Measurements from ENCODE around the gene ATXN8OS. TPM values are rescaled to one million over a fixed set of nuclear protein-coding genes. Genes with fewer than 3 reads are reported as not detected.
"Not testable (repeated sequence)": the region's sequence is repeated elsewhere in the genome, so short reads cannot be mapped to it uniquely, and the experiment has no call there.

Gene ATXN8OS
- total and polyA plus RNA-seq, 7 experiments from 2014 or later: not detected

DNA sequence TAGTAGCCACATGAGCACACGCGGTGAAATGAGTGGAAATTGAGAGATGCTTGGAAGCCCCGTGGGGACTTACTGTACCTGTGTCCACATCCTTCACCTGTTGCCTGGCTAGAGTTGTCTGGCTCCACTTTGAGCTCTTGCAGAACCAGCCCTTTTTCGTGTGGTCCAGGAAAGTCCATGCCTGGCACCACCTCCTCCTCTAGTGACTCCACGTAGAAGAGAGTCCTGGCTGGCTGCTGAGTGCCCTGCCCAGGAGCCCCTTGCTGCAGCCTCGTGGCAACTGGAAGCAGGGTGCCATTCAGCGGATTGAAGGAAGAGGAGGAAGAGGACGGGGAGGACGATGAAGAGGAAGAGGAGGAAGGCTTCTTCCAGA, 515 bp upstream of the ATXN8OS start:
- H3K27ac Mint-ChIP-seq: no peak overlapping the region
- intact Hi-C loops (cut with micrococcal nuclease): no loop called here
- no peaks in the 10 kb centered on the region for H3K36me3 ChIP-seq (ENCODE audit: control insufficient read depth in 2 of 3, insufficient read depth in 3 of 3, low read length in 3 of 3)
- H3K9me3 ChIP-seq (ENCODE audit: control insufficient read depth in 2 of 3, low read length in 3 of 3): no peaks in the 10 kb centered on the region
- CTCF ChIA-PET: no interaction called here
- H3K4me3 ChIP-seq (ENCODE audit: low read length): no peak overlapping the region
- ATAC-seq (no peak), DNase-seq (no peak)
- H3K4me1 Mint-ChIP-seq: no peaks in the 10 kb centered on the region
- peaks cover 0 to 20% (median 7%) of the 10 kb centered on the region in 11 donors for H3K9me3 Mint-ChIP-seq
- peaks cover 0 to 5% (median 0%) of the 10 kb centered on the region in 5 donors for H3K27me3 Mint-ChIP-seq
- no peaks in the 10 kb centered on the region for H3K27me3 ChIP-seq (ENCODE audit: control insufficient read depth in 2 of 2, insufficient read depth in 2 of 2, low read length in 2 of 2)
- H3K27ac ChIP-seq (ENCODE audit: low read depth, low read length): no peak overlapping the region
- H3K4me3 Mint-ChIP-seq: no peak overlapping the region
- no peaks in the 10 kb centered on the region for H3K36me3 Mint-ChIP-seq
- POLR2A ChIA-PET: no interaction called here
- H3K4me1 ChIP-seq (ENCODE audit: control insufficient read depth in 2 of 2, insufficient read depth in 2 of 2, low read length in 2 of 2): no peaks in the 10 kb centered on the region

DNA sequence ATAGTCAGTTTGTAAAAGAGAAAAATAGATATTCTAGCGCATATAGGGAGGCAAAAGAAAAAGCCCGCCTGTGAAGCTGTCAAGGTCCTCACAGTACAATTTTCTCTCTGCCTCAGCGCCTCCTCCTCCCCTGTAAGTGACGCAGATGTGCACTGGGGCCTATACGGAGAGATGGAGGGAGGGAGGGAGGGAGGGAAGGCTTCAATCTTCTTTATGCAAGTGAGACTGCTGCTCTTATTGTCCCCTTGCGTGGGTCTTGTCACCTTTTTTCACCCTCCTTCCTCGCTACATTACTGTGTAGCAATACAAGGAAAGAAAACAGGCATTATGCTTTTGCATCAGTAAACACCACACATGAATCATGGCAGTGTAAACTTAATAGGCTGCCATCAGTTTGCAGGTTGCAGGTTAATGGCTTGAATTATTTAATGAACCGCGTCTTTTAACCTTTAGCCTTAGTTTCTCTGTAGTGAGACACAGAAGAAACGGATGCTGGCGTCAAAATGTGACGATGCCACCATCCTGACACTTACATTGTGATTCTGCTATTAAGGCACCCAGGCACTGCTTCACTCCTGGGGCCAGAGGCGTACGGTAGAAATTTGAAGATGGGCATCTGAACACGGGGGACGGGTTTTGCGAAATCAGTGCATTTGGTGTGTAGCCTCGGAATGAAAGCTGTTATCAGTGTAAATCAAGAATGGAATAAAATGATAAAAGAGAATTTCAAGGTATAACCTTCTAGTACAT, 905 bp downstream of the ATXN8OS start, which contains the start of gene KLHL1:
KLHL1 (minus strand) TSS at position 97 of the 750 bp plus-strand sequence. CDS start 753 bp downstream, outside the sequence.
- Histone ChIP-seq H3K27me3 (ENCODE audit: control insufficient read depth in 2 of 2, insufficient read depth in 2 of 2, low read length in 2 of 2) (no peaks in the 10 kb centered on the region), H3K4me1 (ENCODE audit: control insufficient read depth in 2 of 2, insufficient read depth in 2 of 2, low read length in 2 of 2) (no peaks in the 10 kb centered on the region), H3K9me3 (ENCODE audit: control insufficient read depth in 2 of 3, low read length in 3 of 3) (no peaks in the 10 kb centered on the region), H3K4me3 (ENCODE audit: low read length) (no peak within 1 kb of the TSS), H3K36me3 (ENCODE audit: control insufficient read depth in 2 of 3, insufficient read depth in 3 of 3, low read length in 3 of 3) (no peaks in the 10 kb centered on the region), H3K27ac (ENCODE audit: low read depth, low read length) (no peak within 1 kb of the TSS)
- ATAC-seq: no peak
- DNase-seq: no peak
- POLR2A ChIA-PET: no interaction called here
- no peak within 1 kb of the TSS for H3K4me3 Mint-ChIP-seq
- intact Hi-C loops (cut with micrococcal nuclease): no loop called here
- no peaks in the 10 kb centered on the region for H3K36me3 Mint-ChIP-seq
- peaks cover 0 to 5% (median 0%) of the 10 kb centered on the region in 5 donors for H3K27me3 Mint-ChIP-seq
- CTCF ChIA-PET: no interaction called here
- no peaks in the 10 kb centered on the region for H3K4me1 Mint-ChIP-seq
- peaks cover 0 to 12% (median 4%) of the 10 kb centered on the region in 11 donors for H3K9me3 Mint-ChIP-seq
- H3K27ac Mint-ChIP-seq: no peak within 1 kb of the TSS

DNA sequence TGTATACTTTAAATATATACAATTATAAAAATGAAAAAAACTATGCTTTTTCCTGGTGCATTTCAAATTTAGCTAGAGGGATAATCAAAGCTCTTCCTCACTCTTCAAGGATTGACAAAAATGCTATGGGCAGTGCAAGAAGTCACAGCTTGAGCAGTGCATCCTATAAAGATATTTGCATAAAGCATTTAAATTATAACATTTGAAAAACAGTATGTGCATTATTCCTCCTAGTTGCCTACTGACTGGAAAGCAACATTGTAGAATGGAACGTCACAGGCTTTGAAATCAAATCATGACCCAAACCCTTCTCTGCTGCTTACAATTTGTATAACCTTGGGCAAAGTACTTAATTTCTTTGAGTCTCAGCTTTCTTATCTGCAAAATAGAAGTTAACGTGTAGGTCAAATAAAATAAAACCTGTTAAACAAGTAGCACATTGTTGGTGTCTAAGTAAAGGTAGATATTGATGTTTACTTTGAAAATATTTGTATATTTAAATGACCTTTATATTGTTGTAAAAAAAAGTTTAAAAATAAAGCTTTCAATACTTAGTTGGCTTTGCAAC, 9.8 kb downstream of the ATXN8OS start:
- H3K4me3 ChIP-seq (ENCODE audit: low read length): no peak overlapping the region
- H3K4me3 Mint-ChIP-seq: no peak overlapping the region
- ChIA-PET CTCF (interaction anchor here (0.6 kb wide), 1 partner anchor 8 kb away, joined by 3 read pairs; no protein-coding TSS in a partner anchor), POLR2A (no interaction called here)
- no peak for DNase-seq
- no peaks in the 10 kb centered on the region for H3K36me3 ChIP-seq (ENCODE audit: control insufficient read depth in 2 of 3, insufficient read depth in 3 of 3, low read length in 3 of 3)
- no peaks in the 10 kb centered on the region for H3K4me1 Mint-ChIP-seq
- peaks cover 0 to 21% (median 5%) of the 10 kb centered on the region in 11 donors for H3K9me3 Mint-ChIP-seq
- no peaks in the 10 kb centered on the region for H3K27me3 Mint-ChIP-seq
- no peaks in the 10 kb centered on the region for H3K36me3 Mint-ChIP-seq
- intact Hi-C loops (cut with micrococcal nuclease): no loop called here
- H3K27ac ChIP-seq (ENCODE audit: low read depth, low read length): no peak overlapping the region
- no peaks in the 10 kb centered on the region for H3K27me3 ChIP-seq (ENCODE audit: control insufficient read depth in 2 of 2, insufficient read depth in 2 of 2, low read length in 2 of 2)
- H3K9me3 ChIP-seq (ENCODE audit: control insufficient read depth in 2 of 3, low read length in 3 of 3): no peaks in the 10 kb centered on the region
- no peak for ATAC-seq
- H3K27ac Mint-ChIP-seq: no peak overlapping the region
- H3K4me1 ChIP-seq (ENCODE audit: control insufficient read depth in 2 of 2, insufficient read depth in 2 of 2, low read length in 2 of 2): no peaks in the 10 kb centered on the region

DNA sequence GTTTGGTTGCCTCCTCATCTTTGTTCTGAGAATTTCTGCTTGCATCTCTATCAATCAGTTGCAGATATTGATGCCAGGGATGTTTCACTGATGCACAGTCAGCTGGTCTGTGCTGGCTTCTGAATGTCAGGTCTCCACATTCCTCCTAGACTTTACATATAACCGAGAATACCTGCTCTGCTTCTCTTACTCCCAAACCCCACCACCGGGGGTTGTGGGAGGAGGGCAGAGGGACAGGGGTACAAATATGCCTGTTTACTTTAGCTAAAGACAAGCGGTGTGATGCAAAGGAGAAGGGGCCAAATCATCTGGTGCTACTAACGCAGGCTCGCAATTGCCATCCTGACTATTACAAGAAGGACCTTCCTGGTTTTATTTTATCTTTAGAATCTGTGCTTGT, 18.1 kb downstream of the ATXN8OS start:
- Mint-ChIP-seq H3K27ac (no peak overlapping the region), H3K4me3 (no peak overlapping the region), H3K4me1 (no peaks in the 10 kb centered on the region), H3K9me3 (peaks cover 0 to 22% (median 5%) of the 10 kb centered on the region in 11 donors), H3K27me3 (no peaks in the 10 kb centered on the region), H3K36me3 (no peaks in the 10 kb centered on the region)
- Histone ChIP-seq H3K9me3 (ENCODE audit: control insufficient read depth in 2 of 3, low read length in 3 of 3) (no peaks in the 10 kb centered on the region), H3K36me3 (ENCODE audit: control insufficient read depth in 2 of 3, insufficient read depth in 3 of 3, low read length in 3 of 3) (no peaks in the 10 kb centered on the region), H3K4me3 (ENCODE audit: low read length) (no peak overlapping the region), H3K27me3 (ENCODE audit: control insufficient read depth in 2 of 2, insufficient read depth in 2 of 2, low read length in 2 of 2) (no peaks in the 10 kb centered on the region), H3K4me1 (ENCODE audit: control insufficient read depth in 2 of 2, insufficient read depth in 2 of 2, low read length in 2 of 2) (no peaks in the 10 kb centered on the region), H3K27ac (ENCODE audit: low read depth, low read length) (no peak overlapping the region)
- intact Hi-C loops (cut with micrococcal nuclease): no loop called here
- ATAC-seq: no peak
- ChIA-PET POLR2A (no interaction called here), CTCF (interaction anchor here (0.6 kb wide), 1 partner anchor 8 kb away, joined by 3 read pairs; no protein-coding TSS in a partner anchor)
- no peak for DNase-seq

DNA sequence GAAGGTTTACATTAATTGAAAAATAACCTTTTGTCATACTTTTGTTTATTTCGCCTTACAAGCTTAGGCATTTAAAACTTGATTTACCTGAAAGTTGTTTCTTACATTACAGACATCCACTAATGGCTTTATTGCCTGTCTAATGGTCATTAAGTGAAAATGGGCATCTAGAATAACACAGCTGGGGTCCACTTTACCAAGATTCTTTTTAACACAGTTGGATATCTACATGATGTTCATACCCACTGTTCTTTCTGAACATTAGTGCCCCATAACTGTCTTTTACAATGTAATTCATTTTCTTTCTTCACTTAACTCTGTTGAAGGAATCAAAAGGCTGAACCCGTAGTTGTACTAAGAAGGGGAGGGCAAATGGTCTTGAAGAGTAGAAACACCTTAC, 20.5 kb downstream of the ATXN8OS start:
- H3K9me3 Mint-ChIP-seq: peaks cover 0 to 23% (median 4%) of the 10 kb centered on the region in 11 donors
- Histone ChIP-seq H3K4me3 (ENCODE audit: low read length) (no peak overlapping the region), H3K27ac (ENCODE audit: low read depth, low read length) (no peak overlapping the region), H3K27me3 (ENCODE audit: control insufficient read depth in 2 of 2, insufficient read depth in 2 of 2, low read length in 2 of 2) (no peaks in the 10 kb centered on the region), H3K9me3 (ENCODE audit: control insufficient read depth in 2 of 3, low read length in 3 of 3) (no peaks in the 10 kb centered on the region), H3K36me3 (ENCODE audit: control insufficient read depth in 2 of 3, insufficient read depth in 3 of 3, low read length in 3 of 3) (no peaks in the 10 kb centered on the region), H3K4me1 (ENCODE audit: control insufficient read depth in 2 of 2, insufficient read depth in 2 of 2, low read length in 2 of 2) (no peaks in the 10 kb centered on the region)
- no peak overlapping the region for H3K4me3 Mint-ChIP-seq
- no peaks in the 10 kb centered on the region for H3K27me3 Mint-ChIP-seq
- H3K27ac Mint-ChIP-seq: no peak overlapping the region
- POLR2A ChIA-PET: no interaction called here
- ATAC-seq (no peak), DNase-seq (no peak)
- no peaks in the 10 kb centered on the region for H3K4me1 Mint-ChIP-seq
- intact Hi-C loops (cut with micrococcal nuclease): no loop called here
- H3K36me3 Mint-ChIP-seq: no peaks in the 10 kb centered on the region
- CTCF ChIA-PET: no interaction called here

DNA sequence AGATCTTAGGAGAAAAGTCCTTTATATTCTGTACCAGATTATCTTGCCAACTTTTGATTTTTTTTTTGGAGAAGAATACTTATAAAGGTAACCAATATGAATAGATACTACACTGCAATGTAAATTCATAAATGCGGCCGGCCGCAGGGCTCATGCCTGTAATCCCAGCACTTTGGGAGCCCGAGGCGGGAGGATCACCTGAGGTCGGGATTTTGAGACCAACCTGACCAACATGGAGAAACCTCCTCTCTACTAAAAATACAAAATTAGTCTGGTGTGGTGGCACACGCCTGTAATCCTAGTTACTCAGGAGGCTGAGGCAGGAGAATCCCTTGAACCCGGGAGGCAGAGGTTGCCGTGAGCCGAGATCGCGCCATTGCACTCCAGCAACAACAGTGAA, 35.0 kb downstream of the ATXN8OS start:
- POLR2A ChIA-PET; H3K36me3 Mint-ChIP-seq; CTCF ChIA-PET; H3K4me3 Mint-ChIP-seq; DNase-seq; H3K36me3 ChIP-seq (ENCODE audit: control insufficient read depth in 2 of 3, insufficient read depth in 3 of 3, low read length in 3 of 3); ATAC-seq; intact Hi-C loops (cut with micrococcal nuclease); H3K9me3 Mint-ChIP-seq; H3K27ac Mint-ChIP-seq; H3K9me3 ChIP-seq (ENCODE audit: control insufficient read depth in 2 of 3, low read length in 3 of 3); H3K27me3 ChIP-seq (ENCODE audit: control insufficient read depth in 2 of 2, insufficient read depth in 2 of 2, low read length in 2 of 2); H3K27ac ChIP-seq (ENCODE audit: low read depth, low read length); H3K4me1 ChIP-seq (ENCODE audit: control insufficient read depth in 2 of 2, insufficient read depth in 2 of 2, low read length in 2 of 2); H3K4me3 ChIP-seq (ENCODE audit: low read length); H3K4me1 Mint-ChIP-seq; H3K27me3 Mint-ChIP-seq: not testable (repeated sequence)

DNA sequence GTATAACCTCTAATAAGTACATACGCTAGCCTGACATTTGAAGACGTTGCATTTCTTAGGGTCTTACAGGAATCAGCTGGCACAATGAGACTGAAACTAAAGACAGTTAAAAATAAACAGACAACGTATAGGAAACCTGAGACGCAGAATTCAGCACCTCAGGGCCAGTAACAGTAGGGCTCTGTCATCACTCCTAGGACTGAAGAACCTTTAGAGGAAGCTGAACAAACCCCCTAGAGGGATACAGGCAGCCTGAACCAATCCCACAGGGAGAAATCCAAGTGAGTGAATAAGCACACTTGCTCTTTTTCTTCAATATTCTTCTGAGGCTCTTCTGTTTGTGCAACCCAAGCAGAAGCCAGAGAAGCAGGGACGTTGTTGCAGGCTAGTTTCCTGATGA, 54.5 kb downstream of the ATXN8OS start:
- Mint-ChIP-seq H3K4me3 (no peak overlapping the region), H3K9me3 (peaks cover 0 to 19% (median 8%) of the 10 kb centered on the region in 11 donors), H3K27me3 (no peaks in the 10 kb centered on the region), H3K27ac (no peak overlapping the region), H3K4me1 (no peaks in the 10 kb centered on the region), H3K36me3 (no peaks in the 10 kb centered on the region)
- POLR2A ChIA-PET: no interaction called here
- no peak for DNase-seq
- no peaks in the 10 kb centered on the region for H3K4me1 ChIP-seq (ENCODE audit: control insufficient read depth in 2 of 2, insufficient read depth in 2 of 2, low read length in 2 of 2)
- H3K36me3 ChIP-seq (ENCODE audit: control insufficient read depth in 2 of 3, insufficient read depth in 3 of 3, low read length in 3 of 3): no peaks in the 10 kb centered on the region
- intact Hi-C loops (cut with micrococcal nuclease): no loop called here
- ATAC-seq: no peak
- H3K9me3 ChIP-seq (ENCODE audit: control insufficient read depth in 2 of 3, low read length in 3 of 3): no peaks in the 10 kb centered on the region
- H3K27ac ChIP-seq (ENCODE audit: low read depth, low read length): no peak overlapping the region
- H3K4me3 ChIP-seq (ENCODE audit: low read length): no peak overlapping the region
- CTCF ChIA-PET: no interaction called here
- no peaks in the 10 kb centered on the region for H3K27me3 ChIP-seq (ENCODE audit: control insufficient read depth in 2 of 2, insufficient read depth in 2 of 2, low read length in 2 of 2)

Measured in naive thymus-derived CD4-positive, alpha-beta T cell (primary cell).